Retinal pigment epithelial cell (primary cell): ENCODE data around the gene ADAP1.

Source experiments
- DNase-seq: peaks from one replicate; pipeline ENCODE4 v3.0.0-alpha.2; 2010; ENCODE audit warnings: low read depth
- H3K4me3 ChIP-seq: 2 replicates; pipeline ENCODE4 v1.5.1; 2011; ENCODE audit warnings: mild to moderate bottlenecking, low read length, control low read depth, moderate library complexity
- CTCF ChIP-seq: conservative IDR thresholded peaks from 2 replicates; pipeline ENCODE4 v1.5.1; 2011; ENCODE audit warnings: low read depth, low read length, control low read depth, inconsistent platforms

ADAP1 gene

DNA sequence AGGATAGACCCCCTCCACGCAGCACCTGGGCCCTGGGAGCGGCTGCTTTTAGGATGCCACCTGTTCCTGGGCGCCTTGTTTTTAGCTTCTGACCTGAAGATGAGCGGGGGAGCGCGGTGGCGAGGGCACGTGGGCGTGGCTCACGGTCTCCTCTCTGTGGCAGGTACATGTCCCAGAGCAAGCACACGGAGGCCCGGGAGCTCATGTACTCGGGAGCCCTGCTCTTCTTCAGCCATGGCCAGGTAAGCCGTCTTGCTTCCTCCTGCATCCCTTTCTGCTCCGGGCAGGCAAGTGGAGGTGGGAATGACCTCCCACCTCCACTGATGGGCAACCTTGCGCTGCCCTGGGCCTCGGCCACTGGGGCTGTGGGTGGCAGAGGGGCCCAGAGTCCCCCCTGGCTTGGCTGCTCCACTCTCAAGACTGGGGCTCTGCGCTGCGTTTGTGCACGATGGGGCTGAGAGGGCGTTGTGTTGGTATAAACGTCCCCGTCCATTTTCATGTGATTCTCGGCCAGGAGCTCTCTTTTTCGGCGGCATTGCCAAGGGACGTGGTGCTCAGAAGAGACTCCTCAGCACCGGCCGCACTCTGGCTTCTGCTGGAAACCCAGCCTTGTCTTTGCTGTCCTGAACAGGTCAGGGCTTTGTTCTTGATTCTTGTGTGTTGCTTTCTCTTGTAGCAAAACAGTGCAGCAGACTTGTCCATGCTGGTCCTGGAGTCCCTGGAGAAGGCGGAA, 68.4 kb downstream of the ADAP1 start:
- no peak overlapping the region for H3K4me3 ChIP-seq
- DNase-seq, result no peak
- no peak for TF ChIP-seq CTCF

- no peak overlapping the region for H3K4me3 ChIP-seq
- no peak for DNase-seq
- TF ChIP-seq CTCF, result no peak
Measured at GRCh38 chr7:885261-885892, 69.1 kb downstream of the ADAP1 start.

GRCh38 chr7:884191-885003, 70.1 kb downstream of the ADAP1 start:
- DNase-seq, result no peak
- H3K4me3 ChIP-seq, result no peak overlapping the region
- no peak for TF ChIP-seq CTCF

DNA sequence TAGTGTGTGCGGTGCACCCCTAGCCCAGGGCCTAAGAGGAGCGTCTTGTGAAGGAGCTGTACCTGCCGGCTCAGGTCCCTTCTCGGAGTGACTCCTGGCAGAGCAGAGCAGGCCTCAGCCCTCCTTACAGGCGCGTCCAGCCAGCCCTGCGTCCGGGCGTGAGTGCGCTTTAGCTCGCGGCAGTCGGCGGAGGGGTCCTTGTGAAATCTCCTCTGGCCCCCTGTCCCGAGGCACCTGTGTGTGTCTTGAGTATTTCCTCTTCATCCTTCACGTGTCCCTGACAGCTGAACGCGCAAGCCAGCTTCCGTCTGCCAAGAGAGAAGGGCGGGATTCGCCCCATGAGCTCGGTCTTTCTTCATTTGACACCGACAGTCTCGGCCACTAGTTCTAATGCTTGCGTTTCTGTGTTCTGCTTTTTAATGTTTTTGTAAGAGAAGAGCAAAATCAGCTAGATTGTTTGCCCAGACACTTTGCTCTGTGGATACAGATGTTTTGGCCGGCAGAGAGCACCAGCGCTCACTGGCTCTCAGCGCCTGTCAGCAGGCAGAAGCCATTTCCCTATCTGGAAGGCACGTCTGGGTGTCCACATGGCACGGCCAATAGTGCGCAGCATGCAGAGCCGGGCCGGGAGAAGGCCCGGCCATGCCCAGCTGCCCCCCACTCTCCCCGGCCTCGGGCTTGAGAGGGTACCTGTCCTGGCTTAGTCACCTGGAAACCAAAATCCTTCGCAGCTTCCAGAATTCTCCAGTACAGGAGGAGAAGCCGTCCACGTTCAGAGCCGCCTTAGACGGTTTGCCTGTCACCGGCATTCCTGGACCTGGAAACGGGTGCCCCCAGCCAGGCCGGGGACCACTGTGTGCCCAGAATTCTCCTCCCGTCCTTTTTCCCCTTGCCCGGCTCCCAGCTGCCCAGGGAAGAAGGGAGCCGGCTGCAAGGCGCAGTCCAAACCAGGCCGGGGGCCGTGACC, 71.1 kb downstream of the ADAP1 start:
- DNase-seq, result no peak
- no peak overlapping the region for H3K4me3 ChIP-seq
- TF ChIP-seq CTCF, result no peak

- DNase-seq, result no peak
- no peak for TF ChIP-seq CTCF
- H3K4me3 ChIP-seq, result no peak overlapping the region
Measured at GRCh38 chr7:882336-883035, 72.0 kb downstream of the ADAP1 start.
